Hindlimb muscle (tissue), 1 donor: ENCODE results near the gene RPS8. TPM values are rescaled to one million over a fixed set of nuclear protein-coding genes. Genes with fewer than 3 reads are reported as not detected.
"Not testable (repeated sequence)": the region's sequence is repeated elsewhere in the genome, so short reads cannot be mapped to it uniquely, and the experiment has no call there.

Source experiments
- DNase-seq: peaks from one replicate; pipeline ENCODE4 v3.0.0-alpha.2; 2013
- polyA plus RNA-seq: library from polyadenylated mRNA; unstranded; fragments of 120-200 nt; gene quantifications from one replicate; pipeline ENCODE4 v1.2.1, GENCODE V29; 2013; ENCODE audit not compliant: insufficient read length

RPS8 gene
- polyA plus RNA-seq, 1 donor, result 2,950 TPM

- no peak for DNase-seq
These were observed 45.2 kb downstream of the RPS8 start for GRCh38 chr1:44820328-44821239.

GRCh38 chr1:44821240-44821715 lies 45.9 kb downstream of the RPS8 start:
- DNase-seq, result no peak

- DNase-seq, result no peak
These were observed 46.9 kb downstream of the RPS8 start for GRCh38 chr1:44822131-44822701.

- DNase-seq, result no peak
These were observed 47.7 kb downstream of the RPS8 start for GRCh38 chr1:44822981-44823451.

GRCh38 chr1:44824392-44824791 lies 49.1 kb downstream of the RPS8 start:
- DNase-seq, result not testable (repeated sequence)

GRCh38 chr1:44826375-44827196 lies 51.2 kb downstream of the RPS8 start:
- DNase-seq, result peak; percentile 81

GRCh38 chr1:44827197-44828002 lies 52.1 kb downstream of the RPS8 start:
- no peak for DNase-seq

- DNase-seq, result no peak
These were observed 52.8 kb downstream of the RPS8 start for GRCh38 chr1:44828003-44828651.

Other genes starting within 250 kb of the RPS8 start
- gene TMEM53, start 101.1 kb upstream of the RPS8 start, polyA plus RNA-seq, result 8.7 TPM
- gene ARMH1, start 100.8 kb upstream of the RPS8 start, polyA plus RNA-seq, result 2.2 TPM
- not detected for gene RNU5D-1, start 44.4 kb upstream of the RPS8 start, polyA plus RNA-seq
- 10.6 TPM for gene KIF2C, start 35.7 kb upstream of the RPS8 start, polyA plus RNA-seq
- 0.19 TPM for gene BEST4, start 12.6 kb downstream of the RPS8 start, polyA plus RNA-seq
- 12.4 TPM for gene PLK3, start 24.8 kb downstream of the RPS8 start, polyA plus RNA-seq
- gene DYNLT4, start 31.8 kb downstream of the RPS8 start, polyA plus RNA-seq, result not detected
- 7.9 TPM for gene BTBD19, start 33.0 kb downstream of the RPS8 start, polyA plus RNA-seq
- 10.0 TPM for gene PTCH2, start 67.7 kb downstream of the RPS8 start, polyA plus RNA-seq
- gene EIF2B3, start 211.1 kb downstream of the RPS8 start, polyA plus RNA-seq, result 24.6 TPM
- 34.8 TPM for gene HECTD3, start 235.8 kb downstream of the RPS8 start, polyA plus RNA-seq
- 80.1 TPM for gene UROD, start 236.7 kb downstream of the RPS8 start, polyA plus RNA-seq